Measurements from ENCODE around the gene DGKG.
A peak's percentile ranks its signal among the peaks of the same experiment; 100 is the strongest.

The DGKG gene

DNA sequence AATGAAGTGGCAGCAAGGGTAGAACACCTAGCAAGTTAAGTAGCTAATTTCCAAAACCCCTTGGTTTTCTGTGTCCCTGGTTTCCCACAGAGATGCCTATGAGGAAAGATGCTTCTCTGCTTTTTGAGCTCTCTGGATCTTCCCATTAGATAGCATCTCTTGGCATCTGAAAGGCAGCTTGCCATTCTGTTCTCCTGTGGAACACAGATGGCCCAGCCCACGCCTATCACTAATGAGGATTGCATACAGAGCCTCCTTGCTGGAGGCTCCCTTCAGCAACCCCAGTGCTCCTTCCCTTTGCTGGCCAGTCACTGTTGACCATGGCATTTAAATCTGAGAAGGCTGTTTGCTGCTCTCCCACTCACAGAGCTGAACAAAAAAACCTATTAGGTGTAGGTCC, 218.8 kb downstream of the DGKG start:
- no peak for DNase-seq (ENCODE audit: low read depth, low spot score)

DNA sequence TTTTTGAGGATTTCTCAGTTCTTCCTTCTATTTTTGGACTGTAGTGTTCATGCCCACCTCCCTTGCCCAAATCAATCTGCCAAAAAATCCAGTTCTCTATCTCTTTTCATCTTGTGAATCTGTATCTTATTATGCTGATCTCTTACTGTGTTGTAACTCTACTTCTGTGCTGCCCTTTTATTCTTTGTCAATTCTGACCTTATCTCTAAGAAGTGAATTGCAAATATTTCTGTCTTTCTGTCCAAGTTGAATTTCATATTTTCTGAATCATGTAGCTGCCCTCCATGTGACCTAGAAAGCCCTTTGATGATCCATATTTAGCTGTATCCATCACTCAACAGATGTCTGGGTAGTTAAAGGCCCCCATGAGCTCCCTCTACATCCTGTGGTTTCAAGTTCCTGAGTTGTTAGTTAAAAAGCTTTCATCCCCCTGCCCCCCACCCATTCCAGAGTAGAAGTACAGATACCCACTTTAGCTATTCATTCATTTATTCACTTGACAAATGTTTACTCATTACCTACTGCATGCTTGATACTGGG, 219.6 kb downstream of the DGKG start:
- no peak for DNase-seq (ENCODE audit: low read depth, low spot score)

GRCh38 chr3:186141790-186142189, 220.2 kb downstream of the DGKG start:
- DNase-seq (ENCODE audit: low read depth, low spot score) = no peak

- no peak for DNase-seq (ENCODE audit: low read depth, low spot score)
Measured at GRCh38 chr3:186138272-186138981, 223.6 kb downstream of the DGKG start.

DNA sequence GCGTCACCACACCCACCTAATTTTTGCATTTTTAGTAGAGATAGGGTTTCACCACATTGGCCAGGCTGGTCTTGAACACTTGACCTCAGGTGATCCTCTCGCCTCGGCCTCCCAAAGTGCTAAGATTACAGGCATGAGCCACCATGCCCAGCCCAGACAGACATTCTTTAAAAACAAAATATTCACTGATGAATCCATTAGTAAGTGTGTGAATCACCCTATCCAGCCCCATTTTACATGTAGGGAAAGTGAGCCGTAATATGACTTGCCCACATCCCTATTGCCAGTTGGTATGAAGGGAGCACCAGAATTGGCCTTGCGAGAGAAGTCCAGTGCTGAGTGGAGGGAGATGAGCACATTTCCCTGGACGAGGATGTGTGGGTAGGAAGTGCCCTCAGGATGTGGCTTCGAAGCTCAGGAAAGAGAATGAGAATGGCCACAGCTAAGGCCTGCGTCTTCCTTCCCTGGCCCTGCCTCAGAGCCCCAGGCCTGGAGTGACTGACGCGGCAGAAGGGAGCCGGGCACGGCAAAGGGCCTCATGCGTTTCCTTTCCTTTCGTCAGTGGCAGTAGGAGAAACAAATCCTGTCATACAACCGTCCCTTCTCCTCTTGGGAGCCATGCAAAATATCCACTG, 224.9 kb downstream of the DGKG start:
- DNase-seq (ENCODE audit: low read depth, low spot score) = peak; percentile 14

GRCh38 chr3:186133980-186134379, 228.1 kb downstream of the DGKG start:
- DNase-seq (ENCODE audit: low read depth, low spot score) = no peak

GRCh38 chr3:186132487-186132886, 229.5 kb downstream of the DGKG start:
- no peak for DNase-seq (ENCODE audit: low read depth, low spot score)

DNA sequence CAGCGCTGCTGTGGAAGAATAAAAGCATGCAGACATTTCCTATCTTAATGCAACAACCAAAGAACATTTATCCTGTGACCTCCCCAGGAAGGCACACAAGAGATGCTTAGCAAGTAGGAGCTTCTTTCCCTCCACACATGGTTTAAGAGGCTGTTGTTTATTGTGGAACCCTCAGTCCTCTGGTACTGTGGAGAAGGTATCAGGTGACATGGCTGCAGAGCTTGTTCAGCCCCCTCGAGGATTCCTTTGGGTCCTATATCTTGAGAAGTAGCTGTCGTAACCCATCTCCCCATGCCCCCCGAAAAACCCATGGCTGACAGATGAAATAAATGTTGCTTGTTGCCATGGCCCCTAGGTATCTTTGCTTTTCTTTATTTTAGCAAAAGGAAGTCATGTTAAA, 232.8 kb downstream of the DGKG start:
- DNase-seq (ENCODE audit: low read depth, low spot score) = no peak

GRCh38 chr3:186128158-186128557, 233.9 kb downstream of the DGKG start:
- DNase-seq (ENCODE audit: low read depth, low spot score) = peak; percentile 68

GRCh38 chr3:186127463-186127862, 234.6 kb downstream of the DGKG start:
- no peak for DNase-seq (ENCODE audit: low read depth, low spot score)

DNA sequence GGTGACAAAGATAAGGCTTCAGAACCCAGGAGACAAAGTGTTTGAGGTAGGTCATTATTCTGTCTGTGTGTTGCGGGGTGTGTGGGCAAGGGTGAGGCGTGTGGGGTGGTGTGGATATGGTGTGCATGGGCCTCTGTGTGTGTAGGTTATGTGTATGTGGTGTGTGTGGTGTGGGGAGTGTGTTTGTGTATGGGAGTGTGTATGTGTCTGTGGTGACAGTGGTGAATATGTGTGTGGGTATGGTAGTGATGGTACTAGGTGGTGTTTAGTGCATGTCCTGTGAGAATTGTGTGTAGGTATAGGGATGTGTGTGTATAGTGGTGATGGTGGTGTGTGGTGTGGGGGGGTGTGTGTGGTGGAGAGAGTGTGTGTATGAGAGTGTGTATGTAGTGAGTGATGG, 236.9 kb downstream of the DGKG start:
- no peak for DNase-seq (ENCODE audit: low read depth, low spot score)

- peak; percentile 41 for DNase-seq (ENCODE audit: low read depth, low spot score)
Measured at GRCh38 chr3:186124592-186124991, 237.4 kb downstream of the DGKG start.

DNA sequence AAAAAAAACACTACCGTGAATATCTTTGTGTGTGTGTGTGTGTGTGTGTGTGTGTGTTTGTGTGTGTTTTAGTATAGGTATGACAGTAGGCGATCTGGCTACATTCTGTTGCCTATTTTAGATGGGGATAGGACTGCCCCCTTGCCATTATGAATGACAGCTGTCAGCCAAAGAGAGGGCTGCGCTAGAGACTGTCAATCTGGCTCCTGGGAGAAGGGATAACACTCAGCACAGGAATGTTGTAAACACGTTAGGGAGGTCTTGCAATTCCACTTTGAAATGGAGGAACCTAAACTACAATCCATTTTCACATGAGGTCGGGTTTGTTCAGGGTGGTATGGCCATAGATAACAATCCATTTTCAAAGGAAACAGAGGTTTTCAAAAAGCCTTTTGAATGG, 239.0 kb downstream of the DGKG start:
- DNase-seq (ENCODE audit: low read depth, low spot score) = peak; percentile 28

DNA sequence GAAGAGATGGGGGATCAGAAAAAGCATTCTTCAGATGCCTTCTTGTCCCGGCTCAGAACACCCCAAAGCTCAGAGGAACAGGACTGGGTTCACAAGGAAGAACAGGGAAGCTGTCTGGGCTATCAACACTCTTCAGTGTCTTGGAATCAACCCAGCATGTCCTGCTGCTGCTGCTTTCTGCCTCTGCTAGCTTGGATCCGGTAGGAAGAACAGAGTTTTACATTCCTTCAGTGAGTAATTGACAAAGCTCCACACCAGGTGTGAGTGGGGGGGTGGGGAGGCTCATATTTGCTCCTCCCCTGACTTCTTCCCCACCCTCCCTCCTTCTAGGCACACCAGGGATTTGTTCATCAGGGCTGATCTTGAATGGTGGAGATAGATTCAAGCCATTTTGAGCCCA, 240.1 kb downstream of the DGKG start:
- peak; percentile 41 for DNase-seq (ENCODE audit: low read depth, low spot score)

DNA sequence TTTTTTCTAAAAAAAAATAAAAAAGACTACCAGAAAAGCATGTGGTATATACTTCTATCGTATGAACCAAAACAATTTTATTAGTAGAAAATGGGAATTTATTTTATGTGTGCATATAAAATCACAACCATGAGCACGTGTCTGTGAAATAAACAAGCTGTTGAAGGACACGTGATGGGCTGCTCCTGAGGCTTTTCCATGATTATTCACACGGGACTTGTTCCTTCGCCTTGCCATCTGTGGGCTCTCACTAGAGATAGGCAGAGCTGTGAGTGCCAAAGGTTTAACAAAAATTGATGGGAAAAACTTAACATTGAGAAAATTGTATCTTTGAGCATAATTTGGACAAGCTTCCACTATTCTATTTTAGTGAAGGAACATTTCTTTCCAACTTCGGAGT, 240.8 kb downstream of the DGKG start:
- DNase-seq (ENCODE audit: low read depth, low spot score) = no peak

- no peak for DNase-seq (ENCODE audit: low read depth, low spot score)
Measured at GRCh38 chr3:186119499-186119898, 242.5 kb downstream of the DGKG start.

DNA sequence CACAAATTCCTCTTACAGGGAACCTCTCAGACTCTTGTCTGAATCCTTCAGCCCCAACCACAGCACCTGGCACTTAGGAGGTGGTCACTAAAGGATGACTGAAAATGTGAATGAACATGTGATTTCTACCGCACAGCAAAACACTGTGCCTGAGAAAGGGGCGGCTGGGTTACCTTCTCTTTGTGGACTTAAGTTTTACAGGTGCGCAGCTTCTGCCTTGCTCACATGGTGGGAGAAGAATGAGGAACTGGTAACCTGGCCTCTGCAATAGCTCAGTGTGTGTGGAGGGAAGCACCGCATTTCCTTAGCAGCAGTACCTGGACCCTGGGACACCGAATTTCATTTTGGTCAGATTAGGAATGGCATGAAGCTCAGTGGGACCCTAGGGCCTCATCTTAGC, 243.3 kb downstream of the DGKG start:
- DNase-seq (ENCODE audit: low read depth, low spot score) = no peak

DNA sequence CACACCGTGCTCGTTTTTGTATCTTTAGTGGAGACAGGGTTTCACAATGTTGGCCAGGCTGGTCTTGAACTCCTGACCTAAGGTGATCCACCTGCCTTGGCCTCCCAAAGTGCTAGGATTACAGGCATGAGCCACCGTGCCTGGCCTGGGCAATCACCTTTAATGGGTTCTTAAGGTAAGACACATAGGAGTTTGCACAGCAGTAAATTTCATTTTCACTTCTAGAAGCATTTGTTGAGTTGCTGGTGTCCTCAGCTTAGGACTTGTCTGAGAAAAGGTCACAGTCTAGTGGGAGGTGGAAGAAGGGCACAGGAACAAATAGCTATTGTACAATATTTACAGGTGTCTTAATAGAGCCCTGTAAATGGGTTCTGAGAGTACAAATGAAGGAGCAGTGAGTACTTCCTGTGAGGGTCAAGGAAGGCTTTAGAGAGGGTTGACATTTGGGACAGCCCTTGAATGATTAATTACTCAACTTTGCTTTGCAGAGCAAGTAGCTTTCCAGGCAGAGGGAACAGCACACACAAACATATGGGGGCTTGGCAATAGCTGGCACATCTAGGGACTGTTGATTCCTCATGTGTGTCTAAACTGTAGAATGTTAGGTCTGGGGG, 244.4 kb downstream of the DGKG start:
- no peak for DNase-seq (ENCODE audit: low read depth, low spot score)

DNA sequence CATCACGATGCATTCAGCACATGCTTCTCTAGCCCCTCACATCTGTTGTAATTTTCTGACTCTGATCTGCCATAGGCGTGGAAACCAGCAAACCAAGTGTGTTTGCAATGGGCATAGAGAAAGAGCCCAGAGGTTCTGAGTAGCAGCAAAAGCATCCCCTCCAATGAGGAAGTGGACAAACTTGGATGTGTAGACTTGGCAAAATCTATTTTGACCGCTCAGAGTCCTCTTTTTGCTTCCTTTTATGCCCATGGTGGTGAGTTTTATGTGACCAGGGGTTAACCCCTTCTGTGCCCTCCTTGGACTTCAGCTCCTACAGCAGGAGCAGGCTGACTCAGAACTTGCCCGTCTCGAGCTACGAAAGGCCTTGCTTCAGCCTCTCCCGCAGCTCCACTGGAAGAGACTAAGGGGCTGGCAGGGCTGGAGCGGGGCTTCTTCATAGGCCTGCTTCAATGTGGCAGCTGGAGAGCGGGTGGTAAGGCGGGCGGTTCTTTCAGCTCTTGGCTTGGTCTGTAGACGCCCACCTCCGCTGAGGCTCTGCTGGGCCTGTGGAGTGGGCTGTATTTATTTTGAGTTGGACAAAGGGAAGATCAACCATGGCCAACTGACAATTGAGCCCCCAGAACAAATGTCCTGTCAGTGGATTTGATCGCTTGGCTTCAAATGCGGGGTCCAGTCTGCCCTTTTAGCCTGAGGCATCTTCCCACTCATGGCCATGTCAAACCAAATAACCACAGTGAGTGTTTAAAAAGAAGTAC, 246.6 kb downstream of the DGKG start:
- no peak for DNase-seq (ENCODE audit: low read depth, low spot score)

DNA sequence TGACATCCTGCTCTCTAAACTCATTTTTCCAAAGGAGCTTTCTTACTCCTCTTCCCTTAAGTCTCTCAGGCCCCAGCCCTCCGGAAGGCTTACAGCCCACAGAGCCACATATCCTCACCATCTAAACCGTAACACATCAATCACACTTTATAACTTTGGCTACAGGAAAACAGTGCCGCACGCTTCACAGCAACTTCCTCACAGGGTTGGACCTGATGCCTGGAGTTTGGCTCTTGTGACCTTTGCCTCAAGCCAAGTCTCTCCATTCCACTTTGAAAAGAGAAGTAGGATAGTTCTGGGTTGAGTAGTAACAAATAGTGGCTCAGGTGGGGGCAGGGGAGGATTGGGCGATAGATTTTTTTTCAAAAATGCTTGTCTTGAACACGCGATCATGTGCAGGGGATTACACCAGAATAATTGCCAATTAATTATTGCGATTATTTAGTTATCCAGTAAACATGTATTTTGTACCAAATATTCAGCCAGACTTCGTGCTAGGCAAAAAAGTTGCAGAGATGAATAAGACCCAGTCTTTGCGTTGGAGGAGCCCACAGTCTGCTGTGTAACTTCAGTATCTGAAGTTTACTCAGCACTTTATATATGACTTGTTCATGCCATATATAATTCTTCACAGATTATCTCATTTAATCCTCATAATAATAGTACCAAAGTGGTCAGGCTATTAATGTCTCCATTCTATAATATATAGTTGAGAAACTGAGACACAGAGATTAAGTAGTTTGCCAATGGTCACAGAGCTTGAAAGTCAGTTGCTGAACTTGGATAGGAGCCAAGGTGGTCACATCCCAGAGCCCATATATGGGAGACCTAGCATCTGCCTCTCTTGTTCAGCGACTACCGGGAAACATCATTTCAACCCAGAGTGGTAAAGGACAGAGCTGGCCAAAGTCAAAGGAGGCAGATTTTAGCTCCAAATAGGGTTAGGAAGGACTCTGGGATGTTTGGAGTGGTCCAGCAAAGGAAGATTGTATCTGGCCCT, 250.8 kb downstream of the DGKG start:
- DNase-seq (ENCODE audit: low read depth, low spot score) = peak; percentile 37
